MM.1S (cell line): Measurements from ENCODE around the gene TMEM229B.
A peak's percentile ranks its signal among the peaks of the same experiment; 100 is the strongest.

Source experiments
- EZH2 ChIP-seq: fragments of 300-600 bp; sonication (generic); optimal IDR thresholded peaks from 2 replicates; pipeline ENCODE3; 2017; ENCODE audit warnings: low read depth, mild to moderate bottlenecking, antibody characterized with exemption, low read length, mixed read lengths
- TF ChIP-seq, protein P1 (sequence below): fragments of 300-600 bp; sonication (generic); IDR thresholded peaks from 2 replicates; pipeline ENCODE4 v1.5.1; 2016; ENCODE audit warnings: antibody characterized with exemption, low read length, mixed read lengths

DNA sequence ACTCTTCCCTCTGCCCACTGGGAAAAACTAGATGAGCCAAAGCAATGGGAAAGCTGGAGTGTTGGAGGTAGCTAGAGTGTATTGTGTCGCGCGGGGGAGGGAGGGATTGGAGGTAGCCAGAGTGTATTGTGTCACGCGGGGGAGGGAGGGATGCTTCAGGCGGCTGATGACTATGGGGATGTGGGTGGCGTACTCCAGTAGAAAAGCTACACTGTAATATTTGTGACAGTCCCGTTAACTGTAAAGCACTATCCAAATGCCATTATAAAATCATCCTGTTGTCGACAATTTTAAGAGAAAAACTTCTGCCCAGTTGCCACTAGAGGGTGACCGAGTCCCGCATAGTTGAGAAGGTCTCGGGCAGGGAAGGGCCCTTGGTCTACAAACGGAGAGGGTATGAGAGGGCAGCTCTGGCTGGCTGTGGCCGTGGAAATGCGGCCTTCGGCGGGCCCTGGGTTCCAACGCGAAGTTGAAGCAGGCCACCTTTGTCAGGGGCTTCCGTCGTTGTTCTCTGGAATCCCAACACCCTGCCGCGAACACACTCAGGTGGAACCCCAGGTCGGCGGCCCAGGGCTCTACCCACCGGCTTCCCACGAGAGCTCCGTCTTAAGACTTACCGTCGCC, 61.4 kb downstream of the TMEM229B start:
- TF ChIP-seq, protein P1, sequence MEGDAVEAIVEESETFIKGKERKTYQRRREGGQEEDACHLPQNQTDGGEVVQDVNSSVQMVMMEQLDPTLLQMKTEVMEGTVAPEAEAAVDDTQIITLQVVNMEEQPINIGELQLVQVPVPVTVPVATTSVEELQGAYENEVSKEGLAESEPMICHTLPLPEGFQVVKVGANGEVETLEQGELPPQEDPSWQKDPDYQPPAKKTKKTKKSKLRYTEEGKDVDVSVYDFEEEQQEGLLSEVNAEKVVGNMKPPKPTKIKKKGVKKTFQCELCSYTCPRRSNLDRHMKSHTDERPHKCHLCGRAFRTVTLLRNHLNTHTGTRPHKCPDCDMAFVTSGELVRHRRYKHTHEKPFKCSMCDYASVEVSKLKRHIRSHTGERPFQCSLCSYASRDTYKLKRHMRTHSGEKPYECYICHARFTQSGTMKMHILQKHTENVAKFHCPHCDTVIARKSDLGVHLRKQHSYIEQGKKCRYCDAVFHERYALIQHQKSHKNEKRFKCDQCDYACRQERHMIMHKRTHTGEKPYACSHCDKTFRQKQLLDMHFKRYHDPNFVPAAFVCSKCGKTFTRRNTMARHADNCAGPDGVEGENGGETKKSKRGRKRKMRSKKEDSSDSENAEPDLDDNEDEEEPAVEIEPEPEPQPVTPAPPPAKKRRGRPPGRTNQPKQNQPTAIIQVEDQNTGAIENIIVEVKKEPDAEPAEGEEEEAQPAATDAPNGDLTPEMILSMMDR: peak; percentile 59
- no peak for TF ChIP-seq EZH2
